Ovary (tissue), 9 donors: ENCODE data around the gene CHRNA10. TPM values are rescaled to one million over a fixed set of nuclear protein-coding genes. Genes with fewer than 3 reads are reported as not detected.

Experiments used
- DNase-seq, 5 donors: peaks; one replicate each; pipeline ENCODE4 v3.0.0-alpha.2; 2019 to 2020
- H3K27ac ChIP-seq, 2 donors: fragments of 200-600 bp; one replicate each; pipeline versions ENCODE4 v1.5.1 to v1.8.0; 2019 to 2022
- H3K27me3 ChIP-seq: fragments of 200-600 bp; one replicate; pipeline ENCODE4 v1.8.0; 2022
- H3K36me3 ChIP-seq: fragments of 200-600 bp; sonication (generic); one replicate; pipeline ENCODE4 v1.5.1; 2019
- H3K4me1 ChIP-seq: one replicate; pipeline ENCODE4 v1.8.1; 2013; ENCODE audit warnings: mild to moderate bottlenecking, moderate library complexity; ENCODE audit not compliant: insufficient read depth
- H3K4me3 ChIP-seq: fragments of 200-600 bp; sonication (generic); one replicate; pipeline ENCODE4 v1.5.1; 2017
- H3K9me3 ChIP-seq, 2 donors: fragments of 200-600 bp in 1 of 2; sonication (generic) in 1 of 2; one replicate each; pipeline versions ENCODE4 v1.5.1 to v1.8.1; 2013 to 2019; ENCODE audit warnings: mild to moderate bottlenecking in 1 of 2, moderate library complexity in 1 of 2
- CTCF ChIP-seq, 3 donors: fragments of 450-650 bp in 2 of 3; fragments of 200-600 bp in 1 of 3; IDR thresholded peaks; one replicate each; pipeline versions ENCODE4 v1.5.1 to v1.8.0; 2016 to 2022; ENCODE audit warnings: antibody characterized with exemption in 3 of 3, mild to moderate bottlenecking in 1 of 3
- EP300 ChIP-seq: sonication (generic); formaldehyde crosslinking; IDR thresholded peaks from one replicate; pipeline ENCODE4 v1.6.1; 2017; ENCODE audit warnings: antibody characterized with exemption
- POLR2A ChIP-seq: fragments of 450-650 bp; IDR thresholded peaks from one replicate; pipeline ENCODE4 v1.6.1; 2017; ENCODE audit warnings: antibody characterized with exemption, mild to moderate bottlenecking, moderate library complexity
- WGBS, 3 donors: extraction: QIAGEN DNeasy Blood & Tissue Kit in 1 of 3; methylation state at CpG; one replicate each; pipeline versions ENCODE4 v1.1.5 to v1.1.7; 2013 to 2017; 5-methylcytosine and 5-hydroxymethylcytosine counted together
- intact Hi-C, 4 donors: fragments of 100-400 bp; cut with DNase I; formaldehyde crosslinking; loops; one replicate each; pipeline versions ENCODE4 v1.11.0 to v1.15.1; 2022 to 2023
- polyA plus RNA-seq, 2 donors: library from polyadenylated mRNA; stranded (reverse); fragments of 200-250 nt in 1 of 2; fragments of 350-450 nt in 1 of 2; fragmentation: Illumina TruSeq in 1 of 2; extraction: RNeasy Lipid Tissue Mini Kit (QIAGEN cat#74804) in 1 of 2; gene quantifications; one replicate each; pipeline ENCODE4 v1.2.3, GENCODE V29; 2013 to 2014
- total RNA-seq, 7 donors: library from RNA; depleted of rRNA in 2 of 7; stranded (reverse); fragments of >200 nt in 2 of 7; fragmentation: NEBNext Ultra II Directional in 3 of 7; extraction: Animal tissue kit (Norgen Biotek cat#: 25700) in 3 of 7; gene quantifications; one replicate each; pipeline versions ENCODE4 v1.1.0 to v1.2.4, GENCODE V29; 2016 to 2023
- donor health status: DM: no; HTN: no; CAD: no; lungs with moderate emphysema.
- donor health status: DM: no; HTN: no; CAD: no.
- donor health status: Bipolar disorder and iron deficiency.
- donor health status: DM: yes; HTN: yes; CAD: no.
- donor health status: DM: no; HTN: no; CAD: no.
- donor health status: DM: yes; HTN: yes; CAD: no.

The CHRNA10 gene
- total and polyA plus RNA-seq, 9 donors, result 0.34 to 3.9 (median 0.79) TPM

GRCh38 chr11:3639841-3640240 lies 31.3 kb downstream of the CHRNA10 start:
- TF ChIP-seq POLR2A, result no peak
- no peak for TF ChIP-seq CTCF (IDR thresholded peaks at IDR 0.05)
- no peak for TF ChIP-seq EP300
- H3K9me3 ChIP-seq, result no peaks in the 10 kb centered on the region
- H3K27ac ChIP-seq, result no peak overlapping the region
- no peaks in the 10 kb centered on the region for H3K36me3 ChIP-seq
- no peaks in the 10 kb centered on the region for H3K27me3 ChIP-seq
- WGBS, 3 donors, result 94 to 96% (median 96%) methylated on average over 14 of the region's 14 CpGs
- DNase-seq, result no peak
- intact Hi-C loops, result no loop called here
- H3K4me1 ChIP-seq, result peaks cover 6% of the 10 kb centered on the region
- H3K4me3 ChIP-seq, result no peak overlapping the region

- intact Hi-C loops, result no loop called here
- no peak for DNase-seq
- no peak overlapping the region for H3K27ac ChIP-seq
- no peaks in the 10 kb centered on the region for H3K9me3 ChIP-seq
- TF ChIP-seq POLR2A (no peak), CTCF (IDR thresholded peaks at IDR 0.05) (no peak), EP300 (no peak)
- H3K4me3 ChIP-seq, result no peak overlapping the region
- no peaks in the 10 kb centered on the region for H3K36me3 ChIP-seq
- peaks cover 6% of the 10 kb centered on the region for H3K4me1 ChIP-seq
- H3K27me3 ChIP-seq, result no peaks in the 10 kb centered on the region
- WGBS, 3 donors, result 85 to 93% (median 90%) methylated on average over 5 of the region's 5 CpGs
These were observed 32.7 kb downstream of the CHRNA10 start for GRCh38 chr11:3638513-3638912.

GRCh38 chr11:3637201-3637600 lies 34.0 kb downstream of the CHRNA10 start:
- no peak for DNase-seq
- H3K9me3 ChIP-seq, result no peaks in the 10 kb centered on the region
- TF ChIP-seq EP300 (no peak), POLR2A (no peak), CTCF (IDR thresholded peaks at IDR 0.05) (no peak)
- H3K36me3 ChIP-seq, result no peaks in the 10 kb centered on the region
- H3K27me3 ChIP-seq, result no peaks in the 10 kb centered on the region
- no peaks in the 10 kb centered on the region for H3K4me1 ChIP-seq
- H3K4me3 ChIP-seq, result no peak overlapping the region
- no peak overlapping the region for H3K27ac ChIP-seq
- WGBS, 3 donors, result 79 to 81% (median 79%) methylated on average over 13 of the region's 13 CpGs
- intact Hi-C loops, result no loop called here

- Histone ChIP-seq H3K36me3 (no peaks in the 10 kb centered on the region), H3K4me3 (no peak overlapping the region), H3K9me3 (no peaks in the 10 kb centered on the region), H3K27me3 (no peaks in the 10 kb centered on the region), H3K4me1 (no peaks in the 10 kb centered on the region), H3K27ac (no peak overlapping the region)
- intact Hi-C loops, result no loop called here
- 91 to 93% (median 91%) methylated on average over 15 of the region's 15 CpGs for WGBS, 3 donors
- TF ChIP-seq CTCF (IDR thresholded peaks at IDR 0.05) (no peak), POLR2A (no peak), EP300 (no peak)
- DNase-seq, result no peak
These were observed 35.4 kb downstream of the CHRNA10 start for GRCh38 chr11:3635641-3636375.
